AG09319 (cell line): ENCODE results near the gene GPR137B.
"Not testable (repeated sequence)": the region's sequence is repeated elsewhere in the genome, so short reads cannot be mapped to it uniquely, and the experiment has no call there.

Experiments used
- DNase-seq: peaks from one replicate; pipeline ENCODE4 v3.0.0-alpha.2; 2010; ENCODE audit warnings: low read depth; ENCODE audit errors: extremely low read depth
- CTCF ChIP-seq: IDR thresholded peaks from 2 replicates; pipeline ENCODE4 v1.5.1; 2011; ENCODE audit warnings: low read depth, mild to moderate bottlenecking, inconsistent platforms, low read length, moderate library complexity

GPR137B gene

DNA sequence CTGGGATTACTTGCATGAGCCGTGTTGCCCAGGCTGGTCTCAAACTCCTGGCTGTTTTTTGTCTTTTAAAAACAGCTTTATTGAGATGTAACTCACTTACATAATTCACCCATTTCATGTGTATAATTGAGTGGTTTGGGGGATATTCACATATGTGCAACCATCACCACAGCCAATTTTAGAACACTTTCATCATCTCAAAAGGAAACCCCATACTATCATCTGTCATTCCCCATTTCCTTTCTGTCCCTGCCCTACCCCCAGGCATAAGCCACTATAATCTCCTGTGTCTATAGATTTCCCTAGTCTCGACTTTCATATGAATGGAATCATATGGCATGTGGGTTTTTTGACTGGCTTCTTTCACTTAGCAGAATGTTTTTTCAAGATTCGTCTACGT is 43.3 kb downstream of the GPR137B start:
- no peak for TF ChIP-seq CTCF
- DNase-seq, result no peak

GRCh38 chr1:236186471-236186870 is 44.1 kb downstream of the GPR137B start:
- DNase-seq, result not testable (repeated sequence)

- not testable (repeated sequence) for DNase-seq
These were observed 45.7 kb downstream of the GPR137B start for GRCh38 chr1:236188084-236188483.

DNA sequence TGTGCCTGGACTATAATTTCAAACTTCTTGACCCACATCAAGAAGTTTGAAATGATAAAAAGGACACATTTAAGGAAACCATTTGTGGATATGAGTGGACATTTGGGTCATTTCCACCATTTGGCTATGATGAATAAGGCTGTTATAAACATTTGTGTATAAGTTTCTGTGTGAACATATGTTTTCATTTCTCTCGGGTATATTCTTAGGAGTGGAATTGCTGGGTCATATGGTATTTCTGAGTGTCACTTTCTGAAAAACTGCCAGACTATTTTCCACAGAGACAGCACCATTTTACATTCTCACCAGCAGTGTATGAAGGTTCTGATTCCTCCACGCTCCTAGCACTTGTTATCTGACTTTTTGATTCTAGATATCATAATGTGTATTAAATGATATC is 50.8 kb downstream of the GPR137B start:
- TF ChIP-seq CTCF, result no peak
- DNase-seq, result no peak

DNA sequence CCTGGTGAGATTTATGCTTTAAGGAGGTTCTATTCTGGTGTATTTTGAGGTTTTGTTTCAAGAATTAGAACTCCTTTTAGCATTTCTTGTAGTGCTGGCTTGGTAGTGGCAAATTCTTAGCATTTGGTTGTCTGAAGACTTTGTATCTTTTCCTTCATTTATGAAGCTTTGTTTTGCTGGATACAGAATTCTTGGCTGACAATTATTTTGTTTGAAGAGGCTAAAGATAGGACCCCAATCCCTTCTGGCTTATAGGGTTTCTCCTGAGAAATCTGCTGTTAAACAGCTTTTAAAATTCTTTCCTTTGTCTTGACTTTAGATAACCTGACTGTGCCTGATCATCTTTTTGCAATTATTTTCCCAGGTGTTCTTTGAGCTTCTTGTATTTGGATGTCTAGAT is 58.6 kb downstream of the GPR137B start:
- DNase-seq, result no peak
- TF ChIP-seq CTCF, result no peak

GRCh38 chr1:236201786-236202185 is 59.4 kb downstream of the GPR137B start:
- no peak for TF ChIP-seq CTCF
- DNase-seq, result no peak

GRCh38 chr1:236204039-236204438 is 61.7 kb downstream of the GPR137B start:
- no peak for DNase-seq

GRCh38 chr1:236204656-236205055 is 62.3 kb downstream of the GPR137B start:
- DNase-seq, result no peak
- TF ChIP-seq CTCF, result no peak

More at GRCh38 chr1:236204039-236204438, 61.7 kb downstream of the GPR137B start:
- TF ChIP-seq CTCF, result no peak

- no peak for TF ChIP-seq CTCF
- DNase-seq, result no peak
These were observed 64.2 kb downstream of the GPR137B start for GRCh38 chr1:236206548-236206947.
